Bronchial epithelial cell (primary cell): Measurements from ENCODE around the gene FAM53C. TPM values are rescaled to one million over a fixed set of nuclear protein-coding genes. Genes with fewer than 3 reads are reported as not detected.
"Not testable (repeated sequence)": the region's sequence is repeated elsewhere in the genome, so short reads cannot be mapped to it uniquely, and the experiment has no call there.

Experiments used
- DNase-seq: peaks from one replicate; pipeline ENCODE4 v3.0.0-alpha.2; 2010; ENCODE audit warnings: low read depth
- FAIRE-seq: peaks from 2 replicates; lab custom pipeline; 2011; peaks lifted over from hg19 to GRCh38; lab: Jason Lieb, UNC
- H3K27me3 ChIP-seq: 2 replicates; pipeline ENCODE4 v1.5.1; 2011; ENCODE audit warnings: low read length; ENCODE audit not compliant: control insufficient read depth, insufficient read depth
- H3K36me3 ChIP-seq: 2 replicates; pipeline ENCODE4 v1.5.1; 2011; ENCODE audit warnings: low read length; ENCODE audit not compliant: control insufficient read depth, insufficient read depth
- H3K4me3 ChIP-seq: 2 replicates; pipeline ENCODE4 v1.5.1; 2011; ENCODE audit warnings: mild to moderate bottlenecking, low read depth, low read length, control low read depth
- total RNA-seq: library from RNA; depleted of rRNA; stranded (reverse); fragments of >200 nt; gene quantifications from 2 replicates; pipeline ENCODE4 v1.2.1, GENCODE V29; 2014
- TF ChIP-seq, protein P1 (sequence below): IDR thresholded peaks from 2 replicates; pipeline ENCODE4 v1.5.1; 2011; ENCODE audit warnings: mild to moderate bottlenecking, moderate library complexity, low read length, control low read depth, inconsistent platforms; ENCODE audit not compliant: insufficient read depth, severe bottlenecking

FAM53C gene
- total RNA-seq, 1 donor from 2014 or later: 10.3 TPM

DNA sequence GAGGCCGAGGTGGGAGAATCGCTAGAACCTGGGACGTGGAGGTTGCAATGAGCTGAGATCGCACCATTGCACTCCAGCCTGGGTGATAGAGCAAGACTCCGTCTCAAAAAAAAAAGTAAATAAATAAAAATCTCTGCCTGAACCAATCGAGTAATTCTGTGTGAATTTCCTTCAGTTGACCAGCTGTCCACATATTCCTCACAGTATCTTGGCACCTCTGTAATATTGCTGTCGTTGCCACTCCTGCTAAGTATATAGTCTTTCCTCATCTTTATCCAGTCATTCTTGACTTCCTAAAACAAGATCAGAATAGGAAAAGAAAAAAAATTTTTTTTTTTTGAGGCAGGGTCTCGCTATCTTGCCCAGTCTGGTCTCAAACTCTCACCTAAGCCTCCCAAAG is 44.3 kb downstream of the FAM53C start:
- FAIRE-seq (no peak), DNase-seq (no peak)
- Histone ChIP-seq H3K36me3 (peaks cover 14% of the 10 kb centered on the region), H3K27me3 (no peaks in the 10 kb centered on the region), H3K4me3 (no peak overlapping the region)
- TF ChIP-seq, protein P1, sequence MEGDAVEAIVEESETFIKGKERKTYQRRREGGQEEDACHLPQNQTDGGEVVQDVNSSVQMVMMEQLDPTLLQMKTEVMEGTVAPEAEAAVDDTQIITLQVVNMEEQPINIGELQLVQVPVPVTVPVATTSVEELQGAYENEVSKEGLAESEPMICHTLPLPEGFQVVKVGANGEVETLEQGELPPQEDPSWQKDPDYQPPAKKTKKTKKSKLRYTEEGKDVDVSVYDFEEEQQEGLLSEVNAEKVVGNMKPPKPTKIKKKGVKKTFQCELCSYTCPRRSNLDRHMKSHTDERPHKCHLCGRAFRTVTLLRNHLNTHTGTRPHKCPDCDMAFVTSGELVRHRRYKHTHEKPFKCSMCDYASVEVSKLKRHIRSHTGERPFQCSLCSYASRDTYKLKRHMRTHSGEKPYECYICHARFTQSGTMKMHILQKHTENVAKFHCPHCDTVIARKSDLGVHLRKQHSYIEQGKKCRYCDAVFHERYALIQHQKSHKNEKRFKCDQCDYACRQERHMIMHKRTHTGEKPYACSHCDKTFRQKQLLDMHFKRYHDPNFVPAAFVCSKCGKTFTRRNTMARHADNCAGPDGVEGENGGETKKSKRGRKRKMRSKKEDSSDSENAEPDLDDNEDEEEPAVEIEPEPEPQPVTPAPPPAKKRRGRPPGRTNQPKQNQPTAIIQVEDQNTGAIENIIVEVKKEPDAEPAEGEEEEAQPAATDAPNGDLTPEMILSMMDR: no peak

DNA sequence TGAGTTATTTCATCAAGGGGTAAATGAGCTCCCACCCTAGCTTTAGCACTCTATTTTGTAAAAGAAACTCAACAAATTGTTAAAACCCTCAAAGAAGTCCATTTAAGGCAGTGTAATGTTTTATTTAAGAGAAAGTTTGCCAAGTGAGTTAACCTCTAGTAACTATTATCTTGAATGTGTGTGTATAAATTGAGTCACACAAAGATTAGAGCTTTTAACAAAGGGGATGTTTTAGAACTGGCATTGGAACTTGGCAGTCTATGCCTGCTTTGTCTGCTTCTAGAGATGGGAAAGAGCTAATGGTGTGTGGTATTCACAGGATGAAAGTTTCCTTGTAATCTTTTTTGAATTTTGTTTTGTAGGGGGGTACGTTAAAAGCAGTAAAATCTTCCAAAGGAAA is 47.6 kb downstream of the FAM53C start:
- Histone ChIP-seq H3K4me3 (no peak overlapping the region), H3K36me3 (peaks cover 14% of the 10 kb centered on the region), H3K27me3 (no peaks in the 10 kb centered on the region)
- no peak for DNase-seq
- TF ChIP-seq, protein P1: no peak
- no peak for FAIRE-seq

DNA sequence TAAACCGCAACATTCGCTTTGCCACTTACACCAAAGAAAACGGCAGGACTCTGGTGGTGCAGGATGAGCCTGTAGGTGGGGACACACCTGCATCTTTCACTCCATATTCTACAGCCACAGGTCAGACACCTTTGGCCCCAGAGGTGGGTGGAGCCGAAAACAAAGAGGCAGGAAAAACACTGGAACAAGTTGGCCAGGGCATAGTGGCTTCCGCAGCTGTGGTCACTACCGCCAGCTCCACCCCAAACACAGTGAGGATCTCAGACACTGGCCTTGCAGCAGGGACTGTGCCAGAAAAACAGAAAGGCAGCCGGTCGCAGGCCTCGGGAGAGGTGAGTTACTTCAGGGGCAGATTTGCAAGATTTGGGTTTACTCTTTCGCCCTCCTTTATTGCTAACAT is 48.2 kb downstream of the FAM53C start:
- TF ChIP-seq, protein P1: no peak
- FAIRE-seq: no peak

DNA sequence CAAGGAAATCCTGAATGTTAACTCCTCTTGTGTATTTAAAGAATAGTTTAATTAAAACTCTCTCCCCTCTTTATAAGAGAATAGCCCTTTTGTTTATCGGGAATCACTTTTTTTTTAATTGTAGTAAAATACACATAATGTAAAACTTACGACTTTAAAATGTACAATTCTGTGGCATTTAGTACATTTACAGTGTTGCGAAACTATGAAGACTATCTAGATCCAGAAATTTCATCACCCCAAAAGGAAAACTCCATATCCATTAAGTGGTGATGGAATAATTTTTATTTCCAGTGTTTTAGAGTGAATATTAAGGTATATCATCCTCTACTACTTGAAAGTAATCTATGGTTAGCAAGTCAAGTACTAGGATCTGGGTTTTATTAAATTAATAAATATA is 51.3 kb downstream of the FAM53C start:
- peaks cover 21% of the 10 kb centered on the region for H3K36me3 ChIP-seq
- no peak overlapping the region for H3K4me3 ChIP-seq
- TF ChIP-seq, protein P1: no peak
- no peak for DNase-seq
- H3K27me3 ChIP-seq: no peaks in the 10 kb centered on the region
- no peak for FAIRE-seq

More for the DNA sequence above, 48.2 kb downstream of the FAM53C start:
- Histone ChIP-seq H3K4me3 (no peak overlapping the region), H3K27me3 (no peaks in the 10 kb centered on the region), H3K36me3 (peaks cover 16% of the 10 kb centered on the region)
- DNase-seq: no peak

DNA sequence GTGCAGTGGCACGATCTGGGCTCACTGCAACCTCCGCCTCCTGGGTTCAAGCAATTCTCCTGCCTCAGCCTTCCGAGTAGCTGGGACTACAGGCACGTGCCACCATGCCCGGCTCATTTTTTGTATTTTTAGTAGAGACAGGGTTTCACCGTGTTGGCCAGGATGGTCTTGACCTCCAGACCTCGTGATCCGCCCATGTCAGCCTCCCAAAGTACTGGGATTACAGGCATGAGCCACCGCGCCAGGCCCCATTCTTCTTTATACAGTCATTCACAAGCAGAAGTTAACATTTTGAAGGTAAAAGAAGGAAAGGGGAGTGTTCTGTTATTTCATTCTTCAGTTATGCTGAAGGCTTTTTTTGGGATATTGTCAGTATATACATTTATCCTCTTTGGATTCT is 51.8 kb downstream of the FAM53C start:
- not testable (repeated sequence) for H3K4me3 ChIP-seq, DNase-seq, H3K27me3 ChIP-seq, FAIRE-seq
- H3K36me3 ChIP-seq: peaks cover 22% of the 10 kb centered on the region

DNA sequence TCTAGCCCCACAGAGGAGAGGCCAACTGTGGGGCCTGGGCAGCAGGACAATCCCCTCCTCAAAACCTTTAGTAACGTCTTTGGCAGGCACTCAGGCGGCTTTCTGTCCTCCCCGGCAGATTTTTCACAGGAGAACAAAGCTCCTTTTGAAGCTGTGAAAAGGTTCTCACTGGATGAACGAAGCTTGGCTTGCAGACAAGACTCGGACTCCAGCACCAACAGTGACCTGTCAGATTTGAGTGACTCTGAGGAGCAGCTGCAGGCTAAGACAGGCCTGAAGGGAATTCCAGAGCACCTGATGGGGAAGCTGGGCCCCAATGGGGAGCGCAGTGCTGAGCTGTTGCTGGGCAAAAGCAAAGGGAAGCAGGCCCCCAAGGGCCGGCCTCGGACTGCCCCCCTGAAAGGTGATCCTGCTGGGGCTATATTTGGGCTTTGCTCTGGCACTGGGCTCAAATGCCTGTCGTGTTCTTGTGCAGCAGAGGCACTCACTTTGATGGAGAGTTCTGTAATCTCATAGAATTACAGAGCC is 53.9 kb downstream of the FAM53C start:
- no peak for FAIRE-seq
- peak; percentile 29 for DNase-seq
- peaks cover 18% of the 10 kb centered on the region for H3K36me3 ChIP-seq
- no peak overlapping the region for H3K4me3 ChIP-seq
- TF ChIP-seq, protein P1: no peak
- H3K27me3 ChIP-seq: no peaks in the 10 kb centered on the region

Other genes with a start within 250 kb of the FAM53C start
- gene NME5, start 198.8 kb upstream of the FAM53C start, total RNA-seq: 0.53 and 0.64 TPM in 2 replicates
- 12.1 and 15.0 TPM in 2 replicates for gene BRD8, start 159.6 kb upstream of the FAM53C start, total RNA-seq
- gene KIF20A, start 159.2 kb upstream of the FAM53C start, total RNA-seq: under 0.01 TPM in 2 replicates
- 19.7 and 27.4 TPM in 2 replicates for gene CDC23, start 124.9 kb upstream of the FAM53C start, total RNA-seq
- gene GFRA3, start 63.6 kb upstream of the FAM53C start, total RNA-seq: not detected in 2 replicates
- gene CDC25C, start 6.5 kb upstream of the FAM53C start, total RNA-seq: 0.26 TPM in 2 replicates
- 42.4 and 44.5 TPM in 2 replicates for gene KDM3B, start 14.4 kb downstream of the FAM53C start, total RNA-seq
- gene REEP2, start 100.8 kb downstream of the FAM53C start, total RNA-seq: 2.4 and 4.5 TPM in 2 replicates
- 6.1 and 9.0 TPM in 2 replicates for gene EGR1, start 127.2 kb downstream of the FAM53C start, total RNA-seq
- 173 and 183 TPM in 2 replicates for gene ETF1, start 205.0 kb downstream of the FAM53C start, total RNA-seq
- gene HSPA9, start 237.1 kb downstream of the FAM53C start, total RNA-seq: 820 and 1,205 TPM in 2 replicates